Measurements from ENCODE around the gene PLPP4. TPM values are rescaled to one million over a fixed set of nuclear protein-coding genes. Genes with fewer than 3 reads are reported as not detected.

The PLPP4 gene
- total RNA-seq, 1 experiment from 2014 or later: not detected

DNA sequence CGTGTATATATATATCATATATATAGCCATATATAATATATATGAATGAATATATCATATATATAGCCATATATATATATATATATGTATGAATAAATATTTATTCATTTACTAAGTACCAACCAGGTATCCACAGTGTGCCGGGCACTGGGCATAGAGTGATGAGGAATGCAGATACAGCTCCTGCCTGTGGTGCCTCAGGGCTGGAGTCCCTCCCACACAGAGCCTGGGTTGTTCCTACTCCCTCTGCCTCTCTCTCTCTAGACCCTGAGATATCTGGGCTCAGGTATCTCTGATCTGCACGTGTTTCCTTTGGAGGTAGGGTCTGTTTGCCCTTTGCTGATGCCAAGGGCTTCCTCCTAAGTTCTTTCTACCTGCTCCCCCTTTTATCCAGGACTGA is 1.4 kb upstream of the PLPP4 start:
- no peaks in the 10 kb centered on the region for H3K79me1 ChIP-seq (ENCODE audit: insufficient read depth, low read depth, low read length, poor library complexity, severe bottlenecking)
- no peaks in the 10 kb centered on the region for H3K79me2 ChIP-seq (ENCODE audit: insufficient read depth, low read length)
- no peak overlapping the region for H2BK12ac ChIP-seq (ENCODE audit: insufficient read length, low read depth, low read length)
- Mint-ChIP-seq H3K36me3 (ENCODE audit: insufficient read depth in 1 of 3, low read depth in 3 of 3) (no peaks in the 10 kb centered on the region; a peak in 2 of 7 replicates), H3K9me3 (no peaks in the 10 kb centered on the region), H3K27me3 (ENCODE audit: low read depth) (peaks cover 87% of the 10 kb centered on the region), H3K4me3 (peak overlapping the region in 1 of 2 experiments; percentile 92; a peak in 2 of 5 replicates), H3K4me1 (peaks cover 8 to 12% of the 10 kb centered on the region in 2 experiments), H3K27ac (no peak overlapping the region)
- no peaks in the 10 kb centered on the region for H3K9me3 ChIP-seq (ENCODE audit: control insufficient read depth, low read depth, low read length)
- H3K23me2 ChIP-seq (ENCODE audit: insufficient read length, low read depth, low read length, poor library complexity, severe bottlenecking): peaks cover 11% of the 10 kb centered on the region
- no peak overlapping the region for H3K27ac ChIP-seq (ENCODE audit: insufficient read length, low read depth, low read length)
- H3K4me1 ChIP-seq (ENCODE audit: insufficient read depth, low read length): no peaks in the 10 kb centered on the region
- H2BK20ac ChIP-seq (ENCODE audit: low read depth, low read length, poor library complexity, severe bottlenecking): no peak overlapping the region
- H4K91ac ChIP-seq (ENCODE audit: insufficient read length, low read depth, low read length): no peak overlapping the region
- H3K14ac ChIP-seq (ENCODE audit: insufficient read depth, low read length): no peak overlapping the region
- H3K18ac ChIP-seq (ENCODE audit: insufficient read length, low read depth, low read length): no peak overlapping the region
- H4K5ac ChIP-seq (ENCODE audit: insufficient read length, low read depth, low read length): no peak overlapping the region
- no peak overlapping the region for H2BK5ac ChIP-seq (ENCODE audit: insufficient read length, low read length)
- H3K4ac ChIP-seq (ENCODE audit: low read depth, low read length): no peak overlapping the region
- TF ChIP-seq, protein P1, sequence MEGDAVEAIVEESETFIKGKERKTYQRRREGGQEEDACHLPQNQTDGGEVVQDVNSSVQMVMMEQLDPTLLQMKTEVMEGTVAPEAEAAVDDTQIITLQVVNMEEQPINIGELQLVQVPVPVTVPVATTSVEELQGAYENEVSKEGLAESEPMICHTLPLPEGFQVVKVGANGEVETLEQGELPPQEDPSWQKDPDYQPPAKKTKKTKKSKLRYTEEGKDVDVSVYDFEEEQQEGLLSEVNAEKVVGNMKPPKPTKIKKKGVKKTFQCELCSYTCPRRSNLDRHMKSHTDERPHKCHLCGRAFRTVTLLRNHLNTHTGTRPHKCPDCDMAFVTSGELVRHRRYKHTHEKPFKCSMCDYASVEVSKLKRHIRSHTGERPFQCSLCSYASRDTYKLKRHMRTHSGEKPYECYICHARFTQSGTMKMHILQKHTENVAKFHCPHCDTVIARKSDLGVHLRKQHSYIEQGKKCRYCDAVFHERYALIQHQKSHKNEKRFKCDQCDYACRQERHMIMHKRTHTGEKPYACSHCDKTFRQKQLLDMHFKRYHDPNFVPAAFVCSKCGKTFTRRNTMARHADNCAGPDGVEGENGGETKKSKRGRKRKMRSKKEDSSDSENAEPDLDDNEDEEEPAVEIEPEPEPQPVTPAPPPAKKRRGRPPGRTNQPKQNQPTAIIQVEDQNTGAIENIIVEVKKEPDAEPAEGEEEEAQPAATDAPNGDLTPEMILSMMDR (conservative IDR thresholded peaks at IDR 0.05): no peak
- H3K23ac ChIP-seq (ENCODE audit: insufficient read length, low read depth, low read length): no peak overlapping the region
- no CpG with 5 or more reads among the region's 3 CpGs for WGBS (ENCODE audit: extremely low coverage, insufficient read length, low lambda C conversion rate)
- no peaks in the 10 kb centered on the region for H4K20me1 ChIP-seq (ENCODE audit: control insufficient read depth, insufficient read depth, insufficient read length)
- no peak overlapping the region for H3K4me2 ChIP-seq (ENCODE audit: insufficient read depth, insufficient read length, low read length)
- no peak overlapping the region for H2BK15ac ChIP-seq (ENCODE audit: low read depth, low read length)
- H4K8ac ChIP-seq (replicated peaks; ENCODE audit: insufficient read length, low read depth, low read length): no peak overlapping the region
- no peak overlapping the region for H2AK5ac ChIP-seq (ENCODE audit: insufficient read length, low read length)
- H3K56ac ChIP-seq (ENCODE audit: insufficient read length, low read depth, low read length): no peak overlapping the region
- H3K27me3 ChIP-seq (ENCODE audit: insufficient read depth, low read length): peaks cover 20% of the 10 kb centered on the region; the same call in 1 of the 2 replicates
- no peak overlapping the region for H3K9ac ChIP-seq (ENCODE audit: extremely low read depth, insufficient read length, low read length)
- H3T11ph ChIP-seq (ENCODE audit: low read length): no peak overlapping the region
- H2BK120ac ChIP-seq (ENCODE audit: low read depth, low read length, poor library complexity, severe bottlenecking): no peak overlapping the region
- H2AFZ ChIP-seq (ENCODE audit: low read length): no peak overlapping the region
- DNase-seq: no peak

Data from H9 (cell line).